Measurements from ENCODE around the gene MOB2.

DNA sequence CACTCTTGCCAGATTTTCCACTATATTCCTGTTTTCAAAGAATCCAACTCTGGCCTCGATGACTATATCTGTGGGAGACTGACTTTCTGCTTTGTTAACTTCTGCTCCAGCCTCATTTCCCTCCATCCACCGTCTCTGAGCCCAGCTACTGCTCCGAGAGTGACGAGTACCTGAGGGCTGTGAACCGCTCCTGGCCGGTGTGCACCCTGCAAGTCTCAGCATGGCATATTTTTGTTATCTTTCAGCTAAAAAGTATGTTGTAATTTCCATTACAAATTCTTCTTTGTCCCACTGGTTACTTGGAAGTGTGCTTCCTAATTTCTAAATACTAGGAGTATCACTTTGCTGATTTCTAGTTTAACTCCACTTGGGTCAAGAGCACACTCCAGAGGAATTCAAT lies 36.5 kb upstream of the MOB2 start:
- TF ChIP-seq, protein P1, sequence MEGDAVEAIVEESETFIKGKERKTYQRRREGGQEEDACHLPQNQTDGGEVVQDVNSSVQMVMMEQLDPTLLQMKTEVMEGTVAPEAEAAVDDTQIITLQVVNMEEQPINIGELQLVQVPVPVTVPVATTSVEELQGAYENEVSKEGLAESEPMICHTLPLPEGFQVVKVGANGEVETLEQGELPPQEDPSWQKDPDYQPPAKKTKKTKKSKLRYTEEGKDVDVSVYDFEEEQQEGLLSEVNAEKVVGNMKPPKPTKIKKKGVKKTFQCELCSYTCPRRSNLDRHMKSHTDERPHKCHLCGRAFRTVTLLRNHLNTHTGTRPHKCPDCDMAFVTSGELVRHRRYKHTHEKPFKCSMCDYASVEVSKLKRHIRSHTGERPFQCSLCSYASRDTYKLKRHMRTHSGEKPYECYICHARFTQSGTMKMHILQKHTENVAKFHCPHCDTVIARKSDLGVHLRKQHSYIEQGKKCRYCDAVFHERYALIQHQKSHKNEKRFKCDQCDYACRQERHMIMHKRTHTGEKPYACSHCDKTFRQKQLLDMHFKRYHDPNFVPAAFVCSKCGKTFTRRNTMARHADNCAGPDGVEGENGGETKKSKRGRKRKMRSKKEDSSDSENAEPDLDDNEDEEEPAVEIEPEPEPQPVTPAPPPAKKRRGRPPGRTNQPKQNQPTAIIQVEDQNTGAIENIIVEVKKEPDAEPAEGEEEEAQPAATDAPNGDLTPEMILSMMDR (IDR thresholded peaks at IDR 0.05; ENCODE audit: insufficient read depth, low read length, poor library complexity, severe bottlenecking), result no peak
- TF ChIP-seq EZH2phosphoT487 (conservative IDR thresholded peaks at IDR 0.05; ENCODE audit: low read length), result no peak
